Neural cell (in vitro differentiated cells): ENCODE measurements around the gene UNC45A. TPM values are rescaled to one million over a fixed set of nuclear protein-coding genes. Genes with fewer than 3 reads are reported as not detected.

Source experiments
- H2AFZ ChIP-seq: fragments of 200-600, 300-800 bp; sonication (generic), shearing (Covaris generic); 2 replicates; pipeline ENCODE4 v1.6.0; 2014; ENCODE audit warnings: low read depth, mild to moderate bottlenecking, antibody characterized with exemption, low read length, moderate library complexity
- H3F3A ChIP-seq: fragments of 200-600 bp; shearing (Covaris generic); 2 replicates; pipeline ENCODE4 v1.6.1; 2016; ENCODE audit warnings: mild to moderate bottlenecking, moderate library complexity, mixed read lengths, antibody characterized with exemption, low read length; ENCODE audit not compliant: insufficient read depth, poor library complexity, severe bottlenecking
- H3K27ac ChIP-seq: fragments of 200-600, 300-800 bp; sonication (generic), shearing (Covaris generic); 2 replicates; pipeline ENCODE4 v1.5.1; 2014; ENCODE audit warnings: mild to moderate bottlenecking, low read length, moderate library complexity
- H3K27me3 ChIP-seq: fragments of 300-800, 200-600 bp; sonication (generic), shearing (Covaris generic); 2 replicates; pipeline ENCODE4 v1.6.0; 2014; ENCODE audit warnings: mild to moderate bottlenecking, low read depth, low read length, moderate library complexity; ENCODE audit not compliant: insufficient read depth
- H3K36me3 ChIP-seq: fragments of 300-800, 200-600 bp; sonication (generic), shearing (Covaris generic); 2 replicates; pipeline ENCODE4 v1.5.1; 2014; ENCODE audit warnings: mild to moderate bottlenecking, antibody characterized with exemption, low read length, moderate library complexity; ENCODE audit not compliant: insufficient read depth
- H3K4me2 ChIP-seq: fragments of 300-800, 200-600 bp; sonication (generic), shearing (Covaris generic); 2 replicates; pipeline ENCODE4 v1.6.0; 2014; ENCODE audit warnings: mild to moderate bottlenecking, low read length
- H3K4me3 ChIP-seq: fragments of 300-800, 200-600 bp; sonication (generic), shearing (Covaris generic); 2 replicates; pipeline ENCODE4 v1.5.1; 2014; ENCODE audit warnings: mild to moderate bottlenecking, low read length, moderate library complexity
- H3K79me2 ChIP-seq: fragments of 200-600 bp; shearing (Covaris generic); replicated peaks from 2 replicates; pipeline ENCODE4 v1.6.0; 2014; ENCODE audit warnings: mild to moderate bottlenecking, low read length, moderate library complexity; ENCODE audit not compliant: insufficient read depth
- H3K9ac ChIP-seq: fragments of 300-800, 200-600 bp; sonication (generic), shearing (Covaris generic); 2 replicates; pipeline ENCODE4 v1.6.1; 2016; ENCODE audit warnings: mild to moderate bottlenecking, low read length, mixed read lengths
- H3K9me2 ChIP-seq: fragments of 200-600 bp; shearing (Covaris generic); 2 replicates; pipeline ENCODE4 v1.6.1; 2016; ENCODE audit warnings: mild to moderate bottlenecking, low read length, mixed read lengths; ENCODE audit not compliant: insufficient read depth
- H3K9me3 ChIP-seq: fragments of 200-600, 300-800 bp; sonication (generic), shearing (Covaris generic); 2 replicates; pipeline ENCODE4 v1.6.1; 2016; ENCODE audit warnings: mild to moderate bottlenecking, mixed run types, low read length, moderate library complexity, mixed read lengths
- H4K20me1 ChIP-seq: fragments of 200-600 bp; shearing (Covaris generic); 2 replicates; pipeline ENCODE4 v1.6.1; 2016; ENCODE audit warnings: mild to moderate bottlenecking, mixed run types; ENCODE audit not compliant: insufficient read depth
- EP300 ChIP-seq: fragments of 450-650 bp; conservative IDR thresholded peaks from 2 replicates; pipeline ENCODE4 v1.6.1; 2014; ENCODE audit warnings: antibody characterized with exemption, mild to moderate bottlenecking, moderate library complexity; ENCODE audit not compliant: poor library complexity, severe bottlenecking
- EZH2 ChIP-seq: fragments of 200-600, 300-800 bp; shearing (Covaris generic), sonication (generic); IDR thresholded peaks from 2 replicates; pipeline ENCODE4 v1.6.1; 2014; ENCODE audit warnings: antibody characterized with exemption, low read length, borderline replicate concordance, mild to moderate bottlenecking; ENCODE audit not compliant: insufficient read depth, poor library complexity, severe bottlenecking
- MXI1 ChIP-seq: fragments of 450-650 bp; conservative IDR thresholded peaks from 2 replicates; pipeline ENCODE4 v1.6.1; 2014; ENCODE audit warnings: antibody characterized with exemption, mild to moderate bottlenecking; ENCODE audit not compliant: poor library complexity, severe bottlenecking
- POLR2AphosphoS5 ChIP-seq: IDR thresholded peaks from 2 replicates; pipeline ENCODE4 v1.6.1; 2012
- RAD21 ChIP-seq: fragments of 450-650 bp; conservative IDR thresholded peaks from 2 replicates; pipeline ENCODE4 v1.6.1; 2014; ENCODE audit warnings: antibody characterized with exemption, mild to moderate bottlenecking, moderate library complexity
- REST ChIP-seq: IDR thresholded peaks from 2 replicates; pipeline ENCODE4 v1.6.1; 2012; ENCODE audit warnings: borderline replicate concordance
- SMC3 ChIP-seq: fragments of 450-650 bp; conservative IDR thresholded peaks from 2 replicates; pipeline ENCODE4 v1.6.1; 2014; ENCODE audit warnings: antibody characterized with exemption, mild to moderate bottlenecking, moderate library complexity; ENCODE audit not compliant: poor library complexity
- TAF1 ChIP-seq: IDR thresholded peaks from 2 replicates; pipeline ENCODE4 v1.6.1; 2012; ENCODE audit warnings: low read depth
- polyA plus RNA-seq: library from polyadenylated mRNA; depleted of rRNA; stranded (reverse); fragments of >200 nt; gene quantifications from 2 replicates; pipeline ENCODE4 v1.2.3, GENCODE V29; 2014
- TF ChIP-seq, protein P1 (sequence below): fragments of 450-650 bp; IDR thresholded peaks from 2 replicates; pipeline ENCODE4 v1.5.1; 2014; ENCODE audit warnings: antibody characterized with exemption, mild to moderate bottlenecking, moderate library complexity; ENCODE audit not compliant: poor library complexity, severe bottlenecking

Gene UNC45A
- polyA plus RNA-seq, 1 donor from 2014 or later, result 41.3 TPM

DNA sequence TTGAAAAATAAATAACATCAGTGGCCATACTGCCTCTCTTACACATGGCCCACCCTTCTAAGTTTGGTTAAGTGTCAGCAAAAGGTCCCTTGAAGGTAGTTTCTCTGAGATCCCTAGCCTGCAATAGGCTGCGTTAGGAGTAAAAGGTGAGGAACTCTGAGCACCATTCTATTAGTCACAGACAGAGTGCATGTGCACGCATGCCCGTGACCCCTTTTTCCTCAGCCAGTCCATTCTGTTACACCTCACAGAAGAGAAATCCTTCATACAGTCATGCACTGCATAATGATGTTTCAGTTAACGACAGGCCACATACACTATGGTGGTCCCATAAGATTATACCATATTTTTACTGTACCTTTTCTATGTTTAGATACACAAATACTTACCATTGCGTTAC, 32.1 kb downstream of the UNC45A start:
- H3K36me3 ChIP-seq, result no peaks in the 10 kb centered on the region
- H3K4me3 ChIP-seq, result no peak overlapping the region
- no peaks in the 10 kb centered on the region for H3K9me3 ChIP-seq
- H3K27me3 ChIP-seq, result no peaks in the 10 kb centered on the region
- no peaks in the 10 kb centered on the region for H3F3A ChIP-seq
- H2AFZ ChIP-seq, result no peak overlapping the region
- no peaks in the 10 kb centered on the region for H4K20me1 ChIP-seq
- no peaks in the 10 kb centered on the region for H3K79me2 ChIP-seq
- no peaks in the 10 kb centered on the region for H3K9me2 ChIP-seq
- TF ChIP-seq RAD21 (no peak), TAF1 (no peak), SMC3 (no peak), REST (no peak), MXI1 (no peak), EP300 (no peak), POLR2AphosphoS5 (no peak), EZH2 (no peak)
- TF ChIP-seq, protein P1, sequence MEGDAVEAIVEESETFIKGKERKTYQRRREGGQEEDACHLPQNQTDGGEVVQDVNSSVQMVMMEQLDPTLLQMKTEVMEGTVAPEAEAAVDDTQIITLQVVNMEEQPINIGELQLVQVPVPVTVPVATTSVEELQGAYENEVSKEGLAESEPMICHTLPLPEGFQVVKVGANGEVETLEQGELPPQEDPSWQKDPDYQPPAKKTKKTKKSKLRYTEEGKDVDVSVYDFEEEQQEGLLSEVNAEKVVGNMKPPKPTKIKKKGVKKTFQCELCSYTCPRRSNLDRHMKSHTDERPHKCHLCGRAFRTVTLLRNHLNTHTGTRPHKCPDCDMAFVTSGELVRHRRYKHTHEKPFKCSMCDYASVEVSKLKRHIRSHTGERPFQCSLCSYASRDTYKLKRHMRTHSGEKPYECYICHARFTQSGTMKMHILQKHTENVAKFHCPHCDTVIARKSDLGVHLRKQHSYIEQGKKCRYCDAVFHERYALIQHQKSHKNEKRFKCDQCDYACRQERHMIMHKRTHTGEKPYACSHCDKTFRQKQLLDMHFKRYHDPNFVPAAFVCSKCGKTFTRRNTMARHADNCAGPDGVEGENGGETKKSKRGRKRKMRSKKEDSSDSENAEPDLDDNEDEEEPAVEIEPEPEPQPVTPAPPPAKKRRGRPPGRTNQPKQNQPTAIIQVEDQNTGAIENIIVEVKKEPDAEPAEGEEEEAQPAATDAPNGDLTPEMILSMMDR, result no peak
- H3K4me2 ChIP-seq, result no peak overlapping the region
- H3K9ac ChIP-seq, result no peak overlapping the region
- H3K27ac ChIP-seq, result no peak overlapping the region

GRCh38 chr15:90968434-90968833, 33.3 kb downstream of the UNC45A start:
- Histone ChIP-seq H3K4me3 (no peak overlapping the region), H3K27ac (no peak overlapping the region), H3K9ac (no peak overlapping the region), H3K79me2 (no peaks in the 10 kb centered on the region), H3F3A (no peaks in the 10 kb centered on the region), H3K36me3 (no peaks in the 10 kb centered on the region), H3K9me2 (no peaks in the 10 kb centered on the region), H2AFZ (no peak overlapping the region), H3K27me3 (no peaks in the 10 kb centered on the region), H4K20me1 (no peaks in the 10 kb centered on the region), H3K4me2 (no peak overlapping the region), H3K9me3 (no peaks in the 10 kb centered on the region)
- no peak for TF ChIP-seq RAD21
- no peak for TF ChIP-seq EP300
- TF ChIP-seq SMC3, result no peak
- no peak for TF ChIP-seq TAF1
- no peak for TF ChIP-seq MXI1
- TF ChIP-seq, protein P1, result no peak
